ENCODE results near the gene REL.
"Not testable (repeated sequence)": the region's sequence is repeated elsewhere in the genome, so short reads cannot be mapped to it uniquely, and the experiment has no call there.

REL gene

DNA sequence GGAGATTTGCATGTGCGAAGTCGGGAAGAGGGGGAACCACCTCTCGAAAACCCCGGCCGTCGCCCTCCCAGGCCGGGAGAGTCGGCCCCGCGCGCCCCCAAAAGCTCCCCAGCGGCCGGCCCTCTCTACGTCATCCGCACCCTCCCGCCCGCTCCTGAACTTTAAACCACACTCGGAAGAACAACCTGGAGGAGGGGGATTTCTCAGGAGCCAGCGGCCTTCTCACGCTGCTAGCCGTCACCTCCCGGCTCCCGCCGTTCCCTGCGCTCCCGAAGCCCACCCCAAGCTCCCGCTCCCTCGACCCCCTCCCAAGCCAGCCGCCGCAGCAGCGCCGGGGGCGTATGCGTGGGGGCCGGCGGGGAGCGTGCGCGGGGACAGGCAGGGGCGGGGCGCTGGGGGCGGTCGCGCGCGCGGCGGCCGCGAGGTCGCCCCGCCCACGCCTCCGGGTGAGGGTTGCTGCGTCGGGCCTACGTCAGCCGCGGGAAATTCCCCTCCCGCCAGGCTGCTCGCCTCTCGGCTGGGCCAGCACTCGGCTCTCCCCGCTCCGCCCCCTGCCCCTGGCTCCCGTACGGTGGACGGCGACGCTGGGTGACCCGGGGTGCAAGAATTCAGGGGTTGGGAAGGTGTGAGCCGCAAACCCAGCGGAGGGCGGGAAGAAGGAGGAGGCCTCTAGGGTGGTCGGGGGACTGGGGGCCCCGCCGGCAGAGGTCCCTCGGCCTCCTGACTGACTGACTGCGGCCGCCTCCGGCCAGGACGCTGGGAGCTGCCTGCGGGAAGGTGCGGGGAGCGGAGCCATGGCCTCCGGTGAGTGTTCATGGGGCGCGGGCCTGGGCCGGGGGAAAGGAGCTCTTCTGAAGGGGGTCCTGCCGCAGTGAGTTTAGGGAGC, at the start of gene REL:
Gene REL (plus strand): TSS at position 528 of the 886 bp plus-strand sequence. CDS start 267 bp downstream, at position 795.
- peak; percentile 74 for DNase-seq (ENCODE audit: low read depth)

DNA sequence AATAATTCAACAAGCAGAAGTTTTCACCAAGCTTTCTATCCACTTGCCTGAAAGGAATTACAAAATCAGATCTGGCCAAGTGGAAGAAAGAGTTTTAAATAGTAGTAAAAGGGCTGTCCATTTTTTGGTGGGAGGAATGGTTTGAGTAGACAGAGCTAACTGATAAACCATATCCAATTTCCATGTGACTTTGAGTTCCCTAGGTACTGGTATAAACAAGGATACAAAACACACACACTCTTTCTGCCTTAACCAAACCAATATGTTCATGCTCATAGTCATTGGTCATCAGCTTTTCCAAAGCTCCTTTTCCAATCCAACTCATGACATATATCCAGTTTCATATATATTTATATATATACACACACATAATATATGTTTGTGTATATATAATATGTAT, 49.5 kb upstream of the REL start:
- no peak for DNase-seq (ENCODE audit: low read depth)

DNA sequence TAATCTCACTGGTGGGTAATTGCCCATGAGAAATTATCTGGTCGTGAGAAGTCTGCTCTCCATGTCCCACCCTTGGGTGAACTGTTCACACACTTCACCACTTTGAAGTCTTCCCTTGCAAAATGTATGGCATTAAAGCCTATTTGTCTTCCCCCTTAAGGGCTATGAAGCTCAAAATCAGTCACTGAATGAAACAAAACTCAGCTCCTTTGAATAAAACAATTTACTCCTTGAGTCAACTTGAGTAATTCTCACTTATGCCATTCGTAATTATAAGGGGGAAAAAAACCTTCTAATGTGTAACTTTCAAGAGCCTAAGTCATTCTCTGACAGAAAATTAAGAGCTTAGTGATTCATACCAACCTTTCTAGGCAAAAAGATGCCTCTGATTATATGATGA, 48.8 kb upstream of the REL start:
- DNase-seq (ENCODE audit: low read depth) = no peak

DNA sequence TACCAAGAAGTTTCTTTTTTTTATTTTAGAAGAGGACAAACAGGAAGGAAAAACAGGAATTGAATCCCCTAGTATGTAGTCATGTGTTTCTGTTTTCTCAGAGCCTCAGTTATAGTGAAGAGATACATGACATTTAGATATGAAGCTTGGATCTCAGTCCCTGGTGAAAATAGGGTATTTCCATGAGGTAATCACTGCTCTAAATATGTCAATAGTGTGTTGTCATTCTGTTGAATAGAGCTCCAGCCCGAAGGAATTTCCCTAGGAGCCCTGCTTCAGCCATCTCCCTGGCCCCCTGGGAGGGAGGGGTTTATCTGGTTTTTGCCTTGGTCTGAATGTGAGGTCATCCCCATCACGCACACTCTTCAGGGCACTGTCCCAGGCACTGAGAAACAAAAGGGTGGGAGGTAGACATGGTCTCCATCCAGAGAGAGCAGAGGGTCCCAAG, 47.1 kb upstream of the REL start:
- no peak for DNase-seq (ENCODE audit: low read depth)

DNA sequence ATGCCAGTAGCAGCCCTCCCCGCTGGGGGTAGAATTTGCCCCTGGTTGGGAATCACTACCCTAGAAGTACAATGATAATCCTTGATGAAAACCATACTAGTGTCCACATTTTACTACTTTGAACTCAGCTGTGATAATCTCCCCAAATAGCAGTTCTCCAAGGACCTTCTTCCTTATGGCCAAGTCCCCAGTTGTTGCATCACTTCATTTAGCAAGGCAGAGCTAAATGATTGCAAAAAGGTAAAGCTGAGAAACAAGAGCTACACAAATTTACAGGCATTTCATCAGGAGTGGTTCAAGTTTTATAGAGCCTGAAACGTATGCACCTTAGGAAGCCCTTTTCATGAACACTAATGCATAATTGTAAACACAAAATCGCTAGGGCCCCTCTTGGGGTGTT, 44.9 kb upstream of the REL start:
- no peak for DNase-seq (ENCODE audit: low read depth)

DNA sequence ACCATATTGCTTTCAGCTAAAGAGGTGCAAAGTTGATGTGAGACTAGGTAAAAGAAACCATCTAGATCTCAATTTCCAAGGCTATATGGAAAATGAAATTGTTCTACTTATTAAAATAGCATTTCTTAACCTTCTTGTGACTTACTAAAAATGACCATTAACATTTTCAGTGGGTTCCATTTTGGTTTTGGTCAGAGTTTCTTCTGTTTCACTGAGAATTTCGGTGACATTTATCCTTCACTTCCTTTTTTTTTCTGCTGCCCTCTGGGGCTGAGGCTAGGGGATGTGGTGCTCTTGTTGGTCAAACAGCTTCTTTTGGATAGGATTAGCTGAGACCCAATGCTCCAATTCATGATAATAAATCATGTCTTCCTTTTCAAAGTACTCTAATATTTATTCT, 44.3 kb upstream of the REL start:
- DNase-seq (ENCODE audit: low read depth) = no peak

DNA sequence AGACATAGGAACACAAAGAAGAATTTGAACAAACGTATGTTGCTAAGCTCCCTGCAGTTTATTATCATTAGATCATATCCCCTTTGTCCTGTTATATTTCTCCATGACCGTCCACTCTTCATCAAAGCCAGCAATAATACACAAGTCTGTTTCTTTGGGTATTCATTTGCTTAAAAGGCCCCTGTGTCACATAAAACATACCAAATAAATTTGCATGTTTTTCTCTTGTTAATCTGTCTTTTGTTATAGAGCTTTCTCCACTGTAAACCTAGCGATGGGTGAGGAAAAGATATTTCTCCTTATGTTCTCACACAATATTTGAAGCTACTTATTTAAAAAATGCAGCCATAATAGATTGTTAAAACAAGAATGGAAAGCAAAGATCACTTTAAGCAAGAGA, 42.9 kb upstream of the REL start:
- no peak for DNase-seq (ENCODE audit: low read depth)

DNA sequence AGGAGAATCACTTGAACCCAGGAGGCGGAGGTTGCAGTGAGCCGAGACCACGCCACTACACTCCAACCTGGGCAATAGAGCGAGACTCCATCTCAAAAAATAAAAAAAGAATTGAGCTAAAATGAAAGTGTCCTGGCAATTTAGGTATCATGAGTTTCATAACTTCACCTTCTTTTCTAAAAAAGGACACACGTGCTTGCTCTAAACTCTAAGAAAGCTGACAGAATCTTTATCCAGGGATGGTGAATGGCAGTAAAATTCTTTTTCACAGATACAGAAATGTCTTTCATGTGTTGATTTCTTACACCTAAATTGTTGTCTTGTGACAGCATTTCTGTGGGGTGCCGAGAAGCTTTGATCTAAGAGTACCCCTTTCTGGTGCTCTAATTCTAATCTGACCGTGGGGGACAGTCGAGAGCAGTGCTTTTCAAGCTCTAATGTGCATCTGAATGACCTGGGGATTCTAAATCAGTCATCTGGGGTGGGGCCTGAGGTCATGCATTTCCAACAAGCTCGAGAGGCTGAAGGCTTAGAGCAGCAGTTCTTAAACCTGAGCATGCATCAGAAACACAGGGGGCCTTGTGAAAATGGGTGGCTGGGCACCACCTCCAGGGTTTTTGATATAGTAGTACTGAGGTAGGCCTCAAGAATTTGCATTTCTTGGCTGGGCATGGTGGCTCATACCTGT, 42.1 kb upstream of the REL start:
- DNase-seq (ENCODE audit: low read depth) = no peak

DNA sequence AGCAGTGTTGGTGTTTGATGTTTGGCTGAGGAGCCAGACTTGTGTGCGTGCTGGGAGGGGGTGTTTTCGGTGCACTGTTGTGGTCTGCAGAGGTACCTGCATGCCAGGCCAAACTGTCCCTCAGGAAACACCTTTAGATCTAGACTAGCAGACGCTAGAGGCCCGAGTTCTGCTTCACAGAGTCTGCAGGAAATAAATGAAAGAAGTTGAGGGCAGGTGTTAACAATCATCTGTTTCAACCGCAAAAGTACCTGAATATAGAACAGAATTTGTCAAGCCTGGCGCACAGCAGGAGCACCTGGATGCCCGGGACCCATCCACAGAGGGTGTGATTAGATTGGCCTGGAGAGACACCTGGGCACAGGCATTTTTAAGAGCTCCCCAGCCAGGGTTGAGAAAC, 40.5 kb upstream of the REL start:
- DNase-seq (ENCODE audit: low read depth) = no peak

DNA sequence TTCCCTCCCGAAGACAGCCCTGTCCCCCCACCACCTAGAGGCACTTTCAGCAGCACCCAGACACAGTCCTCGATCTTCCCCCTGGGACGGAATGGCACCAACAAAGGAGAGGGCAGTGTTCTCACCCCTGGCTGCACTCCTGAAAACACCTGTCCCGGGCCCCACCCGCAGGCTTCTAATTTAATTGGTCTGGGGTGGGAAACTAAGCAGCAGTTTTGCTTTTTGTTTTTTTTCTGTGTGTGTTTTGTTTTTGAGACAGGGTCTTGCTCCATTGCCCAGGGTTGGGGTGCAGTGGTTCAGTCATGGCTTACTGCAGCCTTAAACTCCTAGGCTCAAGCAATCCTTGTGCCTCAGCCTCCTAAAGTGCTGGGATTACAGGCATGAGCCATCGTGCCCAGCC, 38.4 kb upstream of the REL start:
- DNase-seq (ENCODE audit: low read depth) = no peak

DNA sequence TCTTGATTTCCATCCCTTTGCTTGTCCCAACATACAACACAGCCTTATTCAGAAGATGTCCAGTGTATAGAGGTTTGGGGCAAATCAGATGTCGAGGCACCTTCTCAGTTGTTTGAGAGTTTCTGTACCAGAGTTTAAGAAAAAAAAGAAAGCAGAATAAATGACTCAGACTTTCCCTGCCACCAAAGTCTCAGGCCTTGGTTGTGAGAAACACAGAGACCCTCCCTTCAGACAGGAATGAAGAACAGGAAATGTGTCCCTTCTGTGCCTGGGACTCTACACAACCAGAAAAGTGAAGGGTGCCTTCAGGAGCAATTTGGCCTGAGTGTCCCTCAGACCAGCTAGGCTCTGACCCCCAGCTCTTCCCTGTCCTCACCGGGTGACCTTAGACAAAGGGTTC, 37.3 kb upstream of the REL start:
- no peak for DNase-seq (ENCODE audit: low read depth)

DNA sequence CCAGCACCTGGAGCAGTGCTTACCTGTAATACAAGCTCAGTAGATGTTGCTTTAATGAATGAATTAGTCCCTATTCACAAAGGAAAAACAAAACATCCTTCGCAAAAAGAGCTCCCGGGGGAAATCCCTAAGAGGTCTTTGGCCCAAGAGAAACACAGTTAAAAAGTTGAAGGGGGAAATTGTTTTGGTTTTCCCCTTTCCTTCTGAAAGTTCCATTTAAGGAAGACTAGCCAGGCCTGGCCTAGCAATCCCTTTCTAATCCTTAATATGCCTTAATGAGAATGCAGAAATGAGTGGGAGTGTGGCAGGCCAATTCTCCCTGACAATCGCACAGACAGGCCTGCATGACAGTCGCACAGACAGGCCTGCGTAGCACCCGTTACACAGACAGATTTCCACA, 33.5 kb upstream of the REL start:
- DNase-seq (ENCODE audit: low read depth) = no peak

DNA sequence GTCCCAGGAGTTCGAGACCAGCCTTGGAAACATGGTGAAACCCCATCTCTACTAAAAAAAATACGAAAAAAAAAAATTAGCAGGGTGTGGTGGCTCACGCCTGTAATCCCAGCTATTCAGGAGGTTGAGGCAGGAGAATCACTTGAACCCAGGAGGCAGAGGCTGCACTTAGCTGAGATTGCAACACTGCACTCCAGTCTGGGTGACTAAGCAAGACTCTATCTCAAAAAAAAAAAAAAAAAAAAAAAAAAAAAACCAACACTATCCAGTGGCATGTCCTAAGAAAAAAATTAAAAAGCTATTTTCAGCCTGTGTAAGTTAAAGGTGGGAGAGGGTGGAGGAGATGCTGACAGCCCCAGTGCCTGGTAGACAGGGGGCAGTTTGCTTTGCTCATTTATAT, 32.2 kb upstream of the REL start:
- no peak for DNase-seq (ENCODE audit: low read depth)

DNA sequence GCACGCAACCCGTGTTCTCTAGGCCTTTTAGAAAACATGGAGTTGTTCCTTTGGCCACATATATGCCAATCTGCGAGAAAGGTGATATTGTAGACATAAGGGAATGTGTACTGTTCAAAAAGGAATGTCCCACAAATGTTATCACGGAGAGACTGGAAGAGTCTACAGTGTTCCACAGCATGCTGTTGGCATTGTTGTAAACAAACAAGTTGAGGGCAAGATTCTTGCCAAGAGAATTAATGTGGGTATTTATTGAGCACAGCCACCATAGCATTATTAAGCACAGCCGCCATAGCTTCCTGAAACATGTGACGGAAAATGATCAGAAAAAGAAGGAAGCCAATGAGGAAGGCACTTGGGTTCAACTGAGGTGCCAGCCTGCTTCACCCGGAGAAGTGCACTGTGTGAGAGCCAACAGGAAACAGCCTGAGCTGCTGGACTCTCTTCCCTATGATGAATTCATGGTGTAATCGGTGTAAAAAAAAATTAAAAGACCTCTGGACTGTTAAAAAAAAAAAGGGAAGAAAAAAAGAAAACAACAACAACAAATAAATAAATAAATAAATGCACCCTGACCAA, 29.0 kb upstream of the REL start:
- no peak for DNase-seq (ENCODE audit: low read depth)

DNA sequence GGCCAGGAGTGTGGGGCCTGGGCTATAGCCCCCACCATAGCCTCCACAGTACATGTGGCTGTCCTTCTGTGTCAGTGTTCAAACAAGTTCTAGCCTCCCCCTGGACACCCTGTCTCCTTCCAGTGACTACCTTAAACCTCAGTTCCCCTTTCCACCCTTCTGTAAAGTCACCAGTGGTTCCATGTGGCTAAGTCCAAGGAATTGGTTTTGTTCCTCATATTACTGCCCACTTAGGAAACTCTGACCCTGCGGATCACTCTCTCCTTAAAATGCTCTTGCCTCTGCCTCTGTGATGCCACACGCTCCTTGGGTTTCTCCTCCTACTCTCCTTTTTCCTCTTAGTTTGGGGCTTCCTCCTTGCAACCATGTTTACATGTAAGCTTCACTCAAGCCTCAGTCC, 27.8 kb upstream of the REL start:
- no peak for DNase-seq (ENCODE audit: low read depth)

DNA sequence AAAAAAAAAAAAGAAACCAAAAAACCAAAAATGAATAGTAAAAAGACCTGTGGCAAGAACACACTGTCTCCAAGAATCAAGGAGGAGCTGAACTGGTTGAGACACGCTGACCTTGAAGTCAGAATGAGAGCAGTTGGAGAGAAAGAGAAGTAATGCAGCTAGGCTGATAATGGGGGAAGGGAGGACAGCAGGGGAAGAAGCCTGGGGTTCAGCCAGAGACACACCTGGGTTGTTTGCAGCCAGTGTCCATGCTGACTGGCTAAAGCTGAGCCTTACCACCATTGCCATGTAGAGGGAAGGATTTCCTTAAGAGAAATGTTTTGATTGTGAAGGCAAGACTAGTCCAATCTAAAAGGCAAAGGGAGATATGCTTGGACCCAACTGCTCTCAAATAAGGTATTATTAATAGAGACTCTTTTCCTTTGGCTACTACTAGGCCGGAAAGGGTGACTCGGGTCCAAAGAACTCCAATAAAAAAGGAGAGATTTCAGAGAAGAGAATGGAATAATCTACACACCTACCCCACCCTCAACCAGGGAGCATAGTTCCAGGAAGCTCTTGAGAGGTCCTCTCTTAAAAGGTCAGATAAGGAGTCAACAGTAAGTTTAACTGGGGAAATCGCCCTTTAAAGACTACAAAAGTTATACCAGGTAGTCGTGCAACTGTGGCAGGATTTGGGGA, 25.2 kb upstream of the REL start:
- no peak for DNase-seq (ENCODE audit: low read depth)

DNA sequence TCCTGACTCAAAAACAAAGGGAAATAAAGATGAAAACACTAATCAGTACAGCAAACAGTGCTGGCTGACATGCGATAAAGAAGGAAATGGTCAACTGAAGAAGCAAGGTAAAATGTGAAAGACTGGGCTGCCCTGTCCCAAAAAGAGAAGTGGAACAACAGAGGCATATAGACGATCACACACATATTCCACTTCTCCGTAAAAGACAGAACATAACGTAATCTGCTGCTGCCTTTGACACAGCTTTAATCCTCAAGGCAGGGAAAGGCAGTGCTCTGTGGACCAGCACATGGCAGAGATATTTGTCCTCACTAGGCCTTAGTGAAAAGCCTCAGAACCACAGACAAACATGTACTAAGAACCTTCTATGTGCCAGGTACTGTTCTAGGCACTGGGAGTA, 24.3 kb upstream of the REL start:
- DNase-seq (ENCODE audit: low read depth) = no peak

DNA sequence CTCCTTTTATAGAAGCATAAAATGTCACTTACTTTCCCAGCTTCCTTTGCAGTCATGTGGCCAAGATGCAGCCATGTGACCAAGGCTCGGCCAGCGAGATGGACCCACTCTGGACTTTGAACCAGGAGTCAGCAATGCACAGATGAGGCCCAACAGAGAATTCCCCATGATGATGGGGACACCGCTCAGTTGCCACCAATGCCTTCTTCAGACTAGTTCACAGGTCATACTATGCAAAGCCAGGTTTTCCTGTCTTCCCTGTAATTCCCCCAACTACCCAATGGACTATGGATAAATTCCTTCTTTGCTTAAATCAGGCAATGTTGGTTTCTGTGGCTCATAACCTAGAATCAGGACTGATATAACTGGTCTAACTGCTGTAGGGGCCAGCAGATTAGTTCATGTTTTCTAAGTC, 22.5 kb upstream of the REL start:
- no peak for DNase-seq (ENCODE audit: low read depth)

DNA sequence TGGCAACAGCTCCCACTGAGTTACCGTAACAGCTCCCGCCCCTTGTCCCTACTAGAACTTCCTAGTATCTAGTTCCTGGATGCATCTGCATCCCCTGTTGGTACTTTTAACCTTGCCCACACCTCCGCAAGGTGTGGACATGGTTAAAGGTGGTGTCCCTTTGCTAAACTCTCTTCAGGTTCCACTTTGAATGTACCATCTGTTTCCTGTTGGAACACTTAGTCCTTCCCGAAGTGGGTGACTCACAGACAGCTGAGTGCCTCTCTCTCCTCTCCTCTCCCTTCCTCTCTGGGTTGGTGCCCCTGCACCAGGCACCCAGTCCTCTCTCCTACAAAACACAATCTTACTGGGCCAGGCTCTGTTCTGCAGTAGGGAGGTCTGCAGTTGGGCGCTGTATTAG, 19.6 kb upstream of the REL start:
- DNase-seq (ENCODE audit: low read depth) = no peak

DNA sequence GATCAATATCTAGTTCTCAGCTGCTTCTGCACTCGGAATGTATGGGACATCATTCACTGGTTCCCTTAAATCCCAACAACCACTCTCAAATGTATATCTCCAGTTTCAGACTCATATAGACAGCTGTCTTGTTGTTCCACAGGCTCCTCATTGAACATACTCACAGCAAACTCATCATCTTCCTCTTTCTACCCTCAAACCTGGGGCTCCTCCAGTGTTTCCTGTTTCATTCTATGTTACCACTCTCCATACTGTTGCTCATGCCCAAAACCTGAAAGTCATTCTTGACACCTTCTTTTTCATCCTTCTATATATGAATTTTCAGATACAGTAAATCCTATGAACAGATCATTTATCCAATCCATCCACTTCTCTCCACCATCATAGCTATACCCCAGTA, 18.7 kb upstream of the REL start:
- no peak for DNase-seq (ENCODE audit: low read depth)

DNA sequence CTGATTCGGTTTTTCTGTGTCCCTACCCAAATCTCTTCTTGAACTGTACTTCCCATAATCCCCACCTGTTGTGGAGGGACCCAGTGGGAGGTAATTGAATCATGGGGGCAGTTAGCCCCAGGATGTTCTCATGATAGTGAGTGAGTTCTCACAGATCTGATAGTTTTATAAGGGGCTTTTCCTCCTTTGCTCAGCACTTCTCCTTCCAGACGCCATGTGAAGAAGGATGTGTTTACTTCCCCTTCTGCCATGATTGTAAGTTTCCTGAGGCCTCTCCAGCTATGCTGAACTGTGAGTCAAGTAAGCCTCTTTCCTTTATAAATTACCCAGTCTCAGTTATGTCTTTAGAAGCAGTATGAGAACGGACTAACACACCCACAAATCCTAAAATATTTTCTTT, 16.0 kb upstream of the REL start:
- not testable (repeated sequence) for DNase-seq (ENCODE audit: low read depth)

DNA sequence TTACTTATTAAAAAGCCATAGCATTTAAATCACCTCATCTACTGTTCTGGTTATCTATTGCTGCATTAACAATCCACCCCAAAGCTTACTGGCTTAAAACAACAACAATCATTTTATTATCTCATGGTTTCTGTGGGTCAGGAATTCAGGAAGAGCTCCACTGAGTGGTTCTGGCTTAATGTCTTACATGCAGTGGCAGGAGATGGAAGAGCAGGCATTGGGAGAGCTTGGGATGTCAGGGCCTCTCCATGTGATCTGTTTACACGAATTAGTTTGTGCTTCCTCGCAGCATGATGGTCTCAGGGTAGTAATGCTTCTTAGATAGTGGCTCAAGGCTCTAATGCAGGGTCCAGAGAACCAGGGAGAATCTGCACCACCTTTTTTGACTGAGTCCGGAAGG, 14.4 kb upstream of the REL start:
- no peak for DNase-seq (ENCODE audit: low read depth)

DNA sequence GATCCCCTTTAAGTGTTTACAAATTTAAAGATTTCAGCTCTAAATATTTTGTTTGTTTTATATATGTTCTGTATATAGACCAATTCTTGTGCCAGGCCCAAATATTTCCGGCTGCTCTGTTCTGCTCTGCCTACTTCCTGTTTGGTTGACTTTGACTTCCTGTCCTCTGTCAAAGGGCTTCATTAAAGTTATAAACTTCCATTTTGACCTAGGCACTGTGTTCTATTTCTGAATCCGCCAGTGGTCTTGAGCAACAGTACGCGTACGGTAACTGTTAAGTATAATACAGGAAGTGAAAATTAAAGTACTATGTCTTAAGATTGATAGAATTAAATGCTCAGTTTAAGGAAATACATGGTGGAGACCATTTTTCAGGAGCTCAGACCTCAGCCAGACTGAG, 13.5 kb upstream of the REL start:
- no peak for DNase-seq (ENCODE audit: low read depth)
